Stimulated activated CD4-positive, alpha-beta T cell treated with anti-CD3 and anti-CD28 coated beads, TNF-alpha, amount 100 ng/mL, for 4 hours (primary cell): ENCODE data around the gene JMY.
A peak's percentile ranks its signal among the peaks of the same experiment; 100 is the strongest.

Experiments used
- DNase-seq, 3 experiments: peaks; one replicate each; pipeline ENCODE4 v3.0.0-alpha.2; 2020; ENCODE audit warnings: low read depth in 3 of 3

Gene JMY, protein sequence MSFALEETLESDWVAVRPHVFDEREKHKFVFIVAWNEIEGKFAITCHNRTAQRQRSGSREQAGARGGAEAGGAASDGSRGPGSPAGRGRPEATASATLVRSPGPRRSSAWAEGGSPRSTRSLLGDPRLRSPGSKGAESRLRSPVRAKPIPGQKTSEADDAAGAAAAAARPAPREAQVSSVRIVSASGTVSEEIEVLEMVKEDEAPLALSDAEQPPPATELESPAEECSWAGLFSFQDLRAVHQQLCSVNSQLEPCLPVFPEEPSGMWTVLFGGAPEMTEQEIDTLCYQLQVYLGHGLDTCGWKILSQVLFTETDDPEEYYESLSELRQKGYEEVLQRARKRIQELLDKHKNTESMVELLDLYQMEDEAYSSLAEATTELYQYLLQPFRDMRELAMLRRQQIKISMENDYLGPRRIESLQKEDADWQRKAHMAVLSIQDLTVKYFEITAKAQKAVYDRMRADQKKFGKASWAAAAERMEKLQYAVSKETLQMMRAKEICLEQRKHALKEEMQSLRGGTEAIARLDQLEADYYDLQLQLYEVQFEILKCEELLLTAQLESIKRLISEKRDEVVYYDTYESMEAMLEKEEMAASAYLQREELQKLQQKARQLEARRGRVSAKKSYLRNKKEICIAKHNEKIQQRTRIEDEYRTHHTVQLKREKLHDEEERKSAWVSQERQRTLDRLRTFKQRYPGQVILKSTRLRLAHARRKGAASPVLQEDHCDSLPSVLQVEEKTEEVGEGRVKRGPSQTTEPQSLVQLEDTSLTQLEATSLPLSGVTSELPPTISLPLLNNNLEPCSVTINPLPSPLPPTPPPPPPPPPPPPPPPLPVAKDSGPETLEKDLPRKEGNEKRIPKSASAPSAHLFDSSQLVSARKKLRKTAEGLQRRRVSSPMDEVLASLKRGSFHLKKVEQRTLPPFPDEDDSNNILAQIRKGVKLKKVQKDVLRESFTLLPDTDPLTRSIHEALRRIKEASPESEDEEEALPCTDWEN

DNA sequence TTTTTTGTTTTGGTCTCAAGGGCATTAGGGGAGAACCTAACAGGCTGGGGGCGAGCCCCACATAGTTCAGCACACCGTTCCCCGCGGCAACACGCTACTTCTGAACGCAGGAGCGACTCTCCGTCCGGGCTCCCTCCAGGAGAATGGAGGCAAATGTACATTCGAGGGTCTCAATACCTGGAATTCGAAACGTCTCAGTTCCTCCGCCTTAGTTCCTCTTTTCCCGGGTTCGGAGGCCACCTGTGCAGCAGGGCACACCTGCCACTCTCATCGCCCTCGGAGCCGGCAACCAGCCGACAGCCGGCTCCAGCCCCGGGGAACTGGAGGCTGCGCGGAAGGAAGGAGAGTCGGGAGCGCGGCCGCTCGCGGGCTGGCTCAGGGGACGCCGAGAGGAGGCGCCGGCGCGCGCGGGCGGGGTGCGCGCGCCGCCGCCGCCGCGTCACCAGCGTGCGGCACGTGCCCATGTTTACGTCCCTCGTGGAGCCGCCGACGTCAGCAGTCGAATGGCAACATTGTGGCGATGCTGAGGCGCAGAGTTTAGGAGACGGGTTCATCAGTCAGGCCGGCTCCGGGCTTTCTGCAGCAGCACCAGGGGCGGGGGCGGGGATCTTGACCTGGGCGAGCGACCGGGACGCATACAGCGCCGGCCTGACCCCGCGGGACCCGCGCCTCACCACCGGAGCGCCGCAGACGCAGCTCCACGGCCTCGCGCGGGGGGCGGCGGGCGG is at the start of gene JMY:
Gene JMY, plus strand, starts transcription at position 498 of the 728 bp plus-strand sequence. CDS start 520 bp downstream, outside the sequence.
- DNase-seq = peak; percentile 64 to 75 (median 65)

DNA sequence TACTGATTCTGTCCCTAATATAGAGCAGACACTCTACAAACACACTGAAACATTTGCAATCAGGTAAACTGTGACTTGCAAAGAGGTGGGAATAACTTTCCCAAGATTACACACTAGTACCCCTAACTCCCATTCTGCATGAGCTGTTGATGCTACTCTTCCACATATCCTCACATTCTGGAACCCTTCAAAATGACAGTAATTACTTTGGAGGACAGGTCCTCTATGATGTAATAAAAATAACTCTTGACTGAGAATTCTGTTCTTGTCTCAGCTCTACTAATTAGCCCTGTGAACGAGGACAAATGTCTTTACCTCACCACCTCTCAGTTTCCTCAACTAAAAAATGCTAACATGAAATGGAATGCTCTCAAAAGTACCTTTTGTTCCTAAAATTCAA is 49.5 kb upstream of the JMY start:
- DNase-seq = no peak

DNA sequence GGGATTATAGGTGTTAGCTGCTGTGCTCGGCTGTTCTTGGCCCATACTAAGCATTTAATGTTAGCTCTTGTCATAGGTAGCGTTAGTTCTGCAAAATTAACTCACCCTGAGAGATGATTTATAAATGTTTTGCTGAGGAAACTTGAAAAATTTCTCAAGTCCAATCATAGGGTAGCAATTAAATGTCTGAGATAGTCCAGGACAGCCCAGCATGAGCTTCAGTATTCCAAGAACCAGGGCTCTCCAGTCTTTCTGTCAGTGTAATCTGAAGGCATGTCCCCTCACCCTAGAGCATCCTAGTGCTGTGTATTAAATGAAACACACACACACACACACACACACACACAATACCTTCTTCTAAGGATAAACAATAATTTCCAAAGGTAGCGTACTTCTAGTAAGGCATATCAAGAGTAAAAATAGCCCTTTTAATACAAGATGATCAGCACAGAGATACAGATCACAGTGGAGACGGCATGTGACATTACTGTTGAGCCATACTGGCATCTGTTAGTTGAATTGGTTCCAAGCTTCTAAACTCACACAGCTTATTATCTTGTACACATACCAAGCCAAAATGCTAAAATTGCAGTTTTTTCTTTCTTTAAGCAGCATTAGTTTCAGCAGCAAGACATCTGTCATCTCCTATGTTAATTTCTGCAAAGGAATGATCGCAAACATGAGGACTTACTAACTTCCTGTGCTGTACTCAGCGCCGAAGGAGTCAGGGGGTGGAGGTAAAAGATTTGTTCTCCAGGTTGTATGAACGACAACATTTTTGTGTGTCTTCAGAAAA is 46.3 kb upstream of the JMY start:
- no peak for DNase-seq

DNA sequence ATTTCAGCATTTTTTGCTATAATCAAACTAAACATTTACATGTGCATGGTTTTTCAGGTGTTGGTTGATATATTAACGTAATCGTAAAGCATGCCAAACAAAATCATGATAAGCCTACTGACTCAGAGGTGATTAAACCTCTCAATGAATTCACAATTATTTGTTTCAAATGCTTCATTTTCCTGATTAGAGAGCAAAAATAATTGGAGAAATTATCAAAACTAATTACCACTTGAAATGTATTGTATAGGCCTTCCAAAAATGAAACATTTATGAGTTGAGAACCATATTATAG is 45.7 kb upstream of the JMY start:
- no peak for DNase-seq

DNA sequence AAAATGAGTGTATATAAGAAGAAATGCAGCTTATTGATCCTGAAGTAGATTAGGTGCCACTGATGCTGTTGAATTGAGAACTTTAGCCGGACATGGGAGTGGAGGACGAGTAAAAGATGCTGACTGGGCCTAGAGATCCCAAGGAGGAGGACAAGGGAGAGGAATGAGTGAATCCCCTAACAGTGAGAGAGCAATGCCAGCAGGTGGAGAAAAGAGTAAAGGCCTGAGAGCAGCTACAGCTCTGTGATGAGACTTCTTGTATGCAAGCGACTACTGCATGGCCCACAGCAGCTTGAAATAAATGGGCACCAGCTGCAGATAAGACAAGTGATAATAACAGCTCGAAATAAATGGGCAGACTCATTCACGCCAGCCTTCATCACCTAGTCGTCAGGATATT is 44.5 kb upstream of the JMY start:
- DNase-seq = no peak

DNA sequence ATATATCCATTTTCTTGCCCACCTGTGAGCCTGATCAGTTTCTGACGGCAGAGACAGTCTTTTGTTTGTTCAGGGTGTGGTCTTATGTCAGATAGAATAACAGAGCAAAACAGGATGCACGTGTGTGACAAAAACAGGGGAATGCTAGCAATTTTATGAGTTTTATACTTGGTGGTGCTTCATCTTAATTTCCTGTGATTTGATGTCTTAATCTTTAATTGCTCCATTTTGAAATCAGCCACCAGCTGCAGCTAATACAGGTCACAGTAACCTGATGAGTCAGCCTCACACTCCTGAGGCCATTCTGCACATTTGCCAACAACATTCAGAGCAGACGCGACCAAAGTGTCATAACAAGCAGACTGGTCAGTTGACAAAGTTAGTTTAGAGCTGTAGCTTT is 42.3 kb upstream of the JMY start:
- DNase-seq = no peak

DNA sequence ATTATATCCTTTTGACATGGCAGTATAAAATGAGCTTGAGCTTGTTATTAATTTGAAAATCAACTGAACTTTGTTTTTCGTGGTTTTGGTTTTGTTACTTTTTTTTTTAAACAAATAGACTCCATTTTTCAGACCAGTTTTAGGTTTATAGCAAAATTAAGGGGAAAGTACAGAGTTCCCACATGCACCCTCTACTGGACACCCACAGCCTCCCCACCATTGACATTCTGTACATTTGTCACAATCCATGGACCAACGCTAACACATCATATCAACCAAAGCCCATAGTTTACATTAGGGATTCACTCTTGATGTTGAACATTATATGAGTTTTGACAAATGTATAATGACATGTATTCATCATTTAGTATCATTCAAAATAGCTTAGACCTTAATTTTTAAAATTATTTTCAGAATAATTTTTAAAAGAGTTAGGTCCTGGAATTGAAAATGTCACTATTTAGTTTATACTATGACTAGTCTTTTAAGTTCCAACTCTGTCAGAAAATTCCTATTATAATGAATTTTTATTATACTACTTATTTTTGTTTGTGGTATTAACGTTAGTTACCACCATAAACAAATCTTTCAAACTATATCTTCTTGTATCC is 35.3 kb upstream of the JMY start:
- DNase-seq = no peak

DNA sequence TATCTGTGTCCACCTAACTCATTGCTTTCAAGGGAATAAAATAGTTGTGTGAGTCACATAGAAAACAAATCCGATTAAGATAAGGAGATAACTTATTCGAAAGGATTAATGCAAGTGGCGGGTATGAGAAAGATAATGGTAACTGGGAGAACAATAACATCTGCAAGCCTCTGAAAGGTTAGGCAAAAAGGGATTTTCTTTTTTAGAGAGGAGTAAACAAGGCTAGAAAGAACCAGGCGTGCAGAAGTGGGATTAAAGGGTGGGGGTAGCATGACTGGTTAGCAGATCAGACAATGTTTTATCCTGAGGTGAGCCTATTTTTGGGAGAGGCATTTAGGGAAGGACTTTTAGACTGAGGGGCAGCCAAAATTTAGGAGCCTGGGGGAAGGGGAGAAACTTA is 34.7 kb upstream of the JMY start:
- DNase-seq = no peak

DNA sequence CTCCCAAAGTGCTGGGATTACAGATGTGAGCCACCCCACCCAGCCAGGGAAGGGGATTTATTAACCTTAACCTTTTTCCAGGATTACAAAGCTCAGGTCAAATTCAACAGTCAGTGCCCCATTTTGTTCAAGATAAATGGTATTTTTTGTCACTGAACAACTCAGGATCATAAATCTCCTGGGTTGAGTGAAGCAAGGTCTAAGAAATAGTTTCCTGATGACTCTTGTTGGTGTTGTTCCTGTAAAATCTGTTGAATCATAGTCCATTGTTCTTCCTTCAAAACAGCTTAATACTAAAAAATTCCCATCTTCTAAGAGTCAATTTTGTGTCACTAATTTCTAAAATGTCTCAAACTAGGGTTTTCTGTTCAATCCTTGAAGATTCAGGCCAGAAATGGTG is 33.9 kb upstream of the JMY start:
- no peak for DNase-seq

DNA sequence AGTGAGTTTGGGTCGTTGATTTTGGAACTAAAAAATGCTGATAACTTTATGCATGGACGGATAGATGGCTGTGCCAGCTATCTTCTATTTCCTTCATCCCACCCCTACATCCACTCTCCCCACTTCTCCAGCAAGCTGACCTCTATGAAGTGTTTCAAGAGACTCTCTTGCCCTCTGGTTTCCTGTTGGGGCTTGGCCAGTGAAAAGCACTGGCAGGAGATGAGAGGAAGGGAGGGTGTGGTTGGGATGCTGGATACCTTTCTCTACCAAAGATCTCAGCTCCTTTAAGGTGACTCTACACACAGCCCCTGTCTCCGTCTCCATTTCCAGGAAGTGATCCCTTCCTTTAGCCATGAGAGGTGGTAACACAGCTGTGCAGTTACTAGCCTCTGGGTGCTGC is 30.0 kb upstream of the JMY start:
- no peak for DNase-seq

DNA sequence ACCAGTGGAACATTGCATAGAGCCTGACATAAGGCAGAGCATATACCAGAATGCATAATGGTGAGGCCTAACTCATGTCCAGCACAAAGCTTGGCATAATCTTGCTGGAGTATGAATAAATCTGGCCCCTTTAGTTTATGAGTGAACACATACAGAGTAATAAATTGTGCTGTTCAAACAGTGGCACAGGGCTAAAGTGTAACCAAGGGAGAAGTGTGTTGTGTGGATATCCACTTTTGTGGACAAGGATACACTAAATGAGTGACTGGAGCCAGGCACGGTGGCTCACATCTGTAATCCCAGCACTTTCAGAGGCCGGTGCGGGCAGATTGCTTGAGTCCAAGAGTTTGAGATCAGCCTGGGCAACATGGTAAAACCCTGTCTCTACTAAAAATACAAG is 29.4 kb upstream of the JMY start:
- no peak for DNase-seq

DNA sequence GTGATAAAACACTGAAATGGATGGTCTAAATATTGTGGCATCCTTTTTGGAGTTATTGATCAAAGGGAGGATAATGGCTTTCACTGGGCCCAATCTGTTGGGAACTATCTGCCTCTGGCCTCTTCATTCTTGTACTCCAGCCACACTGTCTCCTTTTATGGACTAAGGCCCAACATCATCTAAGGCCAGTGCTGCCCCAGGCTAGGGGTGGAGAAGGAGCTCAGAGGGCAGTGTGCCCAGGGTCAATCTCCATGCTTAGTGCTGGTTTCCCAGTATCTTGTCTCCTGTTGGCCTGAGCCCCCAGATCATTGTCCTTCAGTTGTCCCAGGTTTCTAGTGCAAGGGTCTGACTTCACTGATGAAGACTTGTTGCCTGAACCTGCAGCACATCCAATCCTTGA is 26.4 kb upstream of the JMY start:
- DNase-seq = no peak

DNA sequence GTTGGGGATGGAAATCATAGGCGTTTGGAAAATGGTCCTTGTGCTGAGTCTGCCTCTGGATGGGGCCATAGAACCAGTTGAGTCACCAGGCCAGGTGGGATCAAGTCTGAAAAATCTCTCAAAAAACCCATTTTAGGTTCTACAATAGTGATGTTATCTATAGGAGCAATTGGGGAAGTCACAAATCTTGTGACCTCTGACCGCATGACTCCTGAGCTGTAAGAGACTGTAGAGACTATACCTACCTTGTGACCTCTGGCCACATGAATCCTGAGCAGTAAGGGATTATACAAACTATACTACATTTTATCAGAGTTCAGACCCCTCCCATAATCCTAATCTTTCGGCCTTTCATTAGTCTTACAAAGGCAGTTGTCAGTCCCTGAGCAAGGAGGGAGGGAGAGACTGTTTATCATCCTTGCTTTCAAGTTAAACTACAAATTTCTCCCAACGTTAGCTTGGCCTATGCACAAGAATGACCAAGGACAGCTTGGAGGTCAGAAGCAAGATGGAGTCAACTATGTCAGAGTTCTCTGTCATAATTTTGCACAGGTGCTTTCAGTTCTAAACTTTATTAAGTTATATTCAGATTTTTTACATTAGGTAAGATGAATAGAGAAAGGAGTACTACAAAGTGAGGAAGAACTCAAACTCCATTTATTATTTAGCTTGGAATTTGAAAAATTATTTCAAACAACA is 11.5 kb upstream of the JMY start:
- DNase-seq = no peak

DNA sequence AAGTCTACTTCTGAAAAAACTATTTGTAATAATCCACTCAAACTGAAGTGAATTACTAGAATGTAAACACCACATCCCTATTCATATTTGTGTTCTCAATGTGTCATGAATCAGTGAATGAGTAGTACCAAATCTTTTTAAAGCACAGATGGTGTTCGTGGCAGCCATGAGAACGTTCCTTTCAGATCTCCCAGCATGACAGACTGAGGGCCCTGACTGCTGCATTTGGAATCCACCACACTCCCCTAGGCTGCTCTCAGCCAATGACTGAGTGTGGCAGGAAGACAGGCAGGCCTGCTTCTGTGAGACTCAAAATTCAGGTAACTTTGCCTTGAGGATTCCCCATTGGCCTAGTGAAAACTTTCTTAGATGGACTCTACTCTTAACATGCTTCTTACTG is 10.9 kb upstream of the JMY start:
- no peak for DNase-seq

DNA sequence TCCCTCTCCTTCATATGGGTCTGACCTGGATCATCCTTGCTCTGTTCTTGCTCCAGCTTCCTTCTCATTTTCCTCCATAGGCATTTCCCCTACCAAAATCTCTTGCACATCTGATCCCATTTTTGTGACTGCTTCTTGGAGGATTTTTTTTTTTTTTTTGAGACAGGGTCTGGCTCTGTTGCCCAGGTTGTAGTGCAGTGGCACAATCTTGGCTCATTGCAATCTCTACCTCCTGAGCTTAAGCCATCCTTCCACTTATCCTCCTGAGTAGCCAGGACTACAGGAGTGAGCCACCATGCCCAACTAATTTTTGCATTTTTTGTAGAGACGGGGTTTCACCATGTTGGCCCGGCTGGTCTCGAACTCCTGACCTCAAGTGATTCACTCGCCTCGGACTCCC is 10.5 kb upstream of the JMY start:
- DNase-seq = no peak

DNA sequence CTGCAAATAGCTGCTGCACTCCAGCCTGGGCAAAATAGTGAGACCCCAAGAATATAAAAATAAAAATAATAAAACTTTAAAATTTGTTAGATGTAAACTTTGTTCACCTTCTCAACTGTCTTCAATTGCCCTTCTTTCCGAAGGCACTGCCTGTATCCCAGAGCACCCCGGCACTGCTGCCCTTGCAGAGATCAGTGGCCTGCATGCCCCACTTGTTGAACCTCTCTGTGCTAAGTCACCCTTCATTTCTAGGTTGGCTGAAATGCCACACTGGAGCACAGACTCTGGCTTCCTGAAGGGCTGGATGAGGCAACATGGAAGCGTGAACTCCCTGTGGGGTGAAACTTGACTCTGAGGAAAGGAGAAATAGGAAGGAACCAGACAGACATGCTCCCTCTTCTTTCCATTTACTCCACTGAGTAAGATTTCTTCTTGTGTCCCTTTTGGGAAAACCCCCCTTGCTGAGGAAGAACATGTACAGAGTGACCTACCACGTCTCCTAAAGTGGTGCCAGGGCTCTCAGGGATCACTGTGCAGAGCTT is 8.4 kb upstream of the JMY start:
- no peak for DNase-seq

DNA sequence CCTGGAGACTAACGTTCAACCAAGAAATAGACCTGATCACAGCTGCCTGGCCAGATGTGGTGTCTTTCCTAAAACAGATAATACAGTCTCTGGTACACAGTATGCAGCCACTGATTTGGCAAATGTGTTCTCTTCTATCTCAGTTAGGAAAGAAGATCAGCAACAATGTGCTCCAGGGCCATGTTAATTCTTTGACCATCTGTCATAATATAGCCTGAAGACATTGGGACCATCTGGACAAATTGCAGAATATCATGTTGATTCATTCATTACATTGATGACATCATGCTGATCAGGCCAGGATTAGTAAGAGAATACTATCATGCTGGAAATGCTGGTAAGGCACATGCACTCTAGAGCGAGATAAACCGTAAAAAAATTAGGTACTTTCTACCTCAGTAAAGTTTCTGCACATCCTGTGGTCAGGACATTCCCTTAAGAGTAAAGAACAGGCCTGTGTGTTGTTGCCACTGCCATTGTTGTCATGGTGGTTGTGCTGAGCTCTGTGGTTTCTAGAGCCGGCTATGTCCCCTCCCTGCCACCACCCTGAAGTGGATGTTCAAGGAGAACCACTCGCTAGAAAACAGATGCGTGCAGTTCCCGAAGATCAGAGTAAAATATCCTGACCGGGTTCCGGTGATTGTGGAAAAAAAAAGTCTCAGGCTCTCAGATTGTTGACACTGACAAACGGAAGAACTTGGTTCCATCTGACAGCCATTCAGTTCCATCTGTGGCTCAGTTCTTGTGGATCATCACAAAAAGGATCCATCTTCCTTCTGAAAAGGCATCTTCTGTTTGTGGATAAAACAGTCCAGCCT is 6.4 kb upstream of the JMY start:
- no peak for DNase-seq

DNA sequence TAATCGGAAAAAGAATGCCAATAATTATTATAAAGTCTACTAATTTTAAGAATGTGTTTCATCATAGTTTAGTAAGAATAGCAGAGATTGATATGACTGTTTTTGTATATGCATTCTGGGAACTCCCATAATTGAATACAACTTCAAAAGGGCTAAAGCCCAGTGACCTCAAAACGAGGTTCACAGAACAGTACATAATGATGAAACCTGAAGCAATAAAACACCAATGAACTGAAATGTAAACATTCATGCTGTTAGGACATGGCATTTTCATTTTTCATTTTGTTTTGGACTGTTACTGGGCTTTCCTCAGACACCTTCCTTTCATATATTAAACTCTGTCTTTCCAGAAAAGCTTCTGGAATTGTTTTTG is 684 bp upstream of the JMY start:
- no peak for DNase-seq

DNA sequence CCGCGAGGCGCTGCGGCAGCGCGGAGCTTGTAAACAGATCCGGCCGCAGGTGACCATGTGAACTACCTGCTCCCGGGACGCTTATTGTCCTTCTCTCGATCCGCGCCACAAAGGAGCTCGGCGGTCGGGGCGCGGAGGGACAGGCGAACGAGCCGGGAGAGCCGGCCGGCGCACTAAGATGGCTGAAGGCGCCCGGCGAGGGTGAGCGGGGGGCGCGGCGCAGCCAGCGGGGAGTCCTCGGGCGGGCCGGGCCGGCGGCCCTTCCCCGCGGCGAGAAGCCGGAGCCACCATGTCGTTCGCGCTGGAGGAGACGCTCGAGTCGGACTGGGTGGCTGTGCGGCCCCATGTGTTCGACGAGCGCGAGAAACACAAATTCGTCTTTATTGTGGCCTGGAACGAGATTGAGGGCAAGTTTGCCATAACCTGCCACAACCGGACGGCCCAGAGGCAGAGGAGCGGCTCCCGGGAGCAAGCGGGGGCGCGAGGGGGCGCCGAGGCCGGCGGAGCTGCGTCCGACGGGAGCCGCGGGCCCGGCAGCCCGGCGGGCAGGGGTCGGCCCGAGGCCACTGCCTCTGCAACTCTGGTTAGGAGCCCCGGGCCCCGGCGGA is 535 bp downstream of the JMY start:
- peak in 2 of 3 experiments; percentile 8 to 18 for DNase-seq
